OCI-LY7 (cell line): ENCODE data around the gene FRAS1.

Source experiments
- CTCF ChIP-seq: fragments of 200-600 bp; sonication (generic); conservative IDR thresholded peaks from 2 replicates; pipeline ENCODE4 v1.5.1; 2014; ENCODE audit warnings: mild to moderate bottlenecking, antibody characterized with exemption, low read length, moderate library complexity, mixed read lengths
- EZH2phosphoT487 ChIP-seq: fragments of 200-600 bp; sonication (generic); IDR thresholded peaks from 2 replicates; pipeline ENCODE4 v1.6.1; 2018; ENCODE audit warnings: low read depth, borderline replicate concordance, mild to moderate bottlenecking, mixed run types, antibody characterized with exemption, low read length, moderate library complexity, mixed read lengths

GRCh38 chr4:78510108-78510507, 453.0 kb downstream of the FRAS1 start:
- no peak for TF ChIP-seq CTCF
- no peak for TF ChIP-seq EZH2phosphoT487
